Measurements from ENCODE around the gene AIP.

Gene AIP

DNA sequence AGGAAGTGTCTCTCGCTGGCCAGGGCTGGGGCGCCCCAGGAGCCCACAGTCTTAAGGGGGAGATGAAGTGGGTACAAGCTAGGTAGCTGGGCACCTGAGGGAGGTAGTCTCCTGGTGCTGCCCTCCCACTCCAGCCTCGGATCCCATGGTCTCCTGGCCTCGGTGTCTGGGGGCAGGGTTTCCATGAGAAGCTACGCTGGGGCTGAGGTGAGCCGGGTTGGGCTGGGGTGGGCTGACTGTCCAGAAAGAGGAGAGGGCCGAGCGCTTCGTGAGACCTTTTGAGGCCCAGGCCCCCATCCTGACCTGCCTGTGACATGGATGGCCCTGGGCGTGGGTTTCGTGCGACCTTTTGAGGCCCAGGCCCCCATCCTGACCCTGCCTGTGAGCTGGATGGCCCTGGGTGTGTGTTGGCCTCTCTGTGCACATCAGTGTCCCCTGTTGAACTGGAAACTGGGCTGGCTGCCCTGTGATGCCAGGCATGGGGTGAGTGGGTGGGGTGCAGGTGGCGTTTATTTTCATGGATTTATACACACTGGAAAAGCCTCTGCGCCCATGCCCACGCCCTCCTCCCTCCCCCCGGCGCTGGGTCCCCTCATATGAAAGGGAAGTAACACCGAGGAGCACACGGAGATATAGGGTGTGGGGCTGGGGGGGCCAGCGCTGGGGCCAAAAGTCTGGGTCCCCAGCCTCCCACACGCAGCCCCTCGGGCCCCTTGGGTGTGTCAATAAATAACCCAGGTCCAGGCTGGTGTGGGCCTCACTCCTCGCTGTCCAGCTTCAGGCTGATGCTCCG is 8.6 kb downstream of the AIP start:
- H3K9me3 ChIP-seq (ENCODE audit: control insufficient read depth, low read length): no peaks in the 10 kb centered on the region
- no peak for DNase-seq (ENCODE audit: low read depth)
- no peak overlapping the region for H3K4me3 ChIP-seq (ENCODE audit: low read length)
- peaks cover 31% of the 10 kb centered on the region for H3K36me3 ChIP-seq (ENCODE audit: control insufficient read depth, insufficient read depth, low read length, severe bottlenecking)
- H3K27me3 ChIP-seq (replicated peaks; ENCODE audit: control insufficient read depth, insufficient read depth, low read length): no peaks in the 10 kb centered on the region
- no peak overlapping the region for H3K9ac ChIP-seq (ENCODE audit: low read length)
- peaks cover 3% of the 10 kb centered on the region for H3K4me1 ChIP-seq (ENCODE audit: control insufficient read depth, insufficient read depth, low read length)

DNA sequence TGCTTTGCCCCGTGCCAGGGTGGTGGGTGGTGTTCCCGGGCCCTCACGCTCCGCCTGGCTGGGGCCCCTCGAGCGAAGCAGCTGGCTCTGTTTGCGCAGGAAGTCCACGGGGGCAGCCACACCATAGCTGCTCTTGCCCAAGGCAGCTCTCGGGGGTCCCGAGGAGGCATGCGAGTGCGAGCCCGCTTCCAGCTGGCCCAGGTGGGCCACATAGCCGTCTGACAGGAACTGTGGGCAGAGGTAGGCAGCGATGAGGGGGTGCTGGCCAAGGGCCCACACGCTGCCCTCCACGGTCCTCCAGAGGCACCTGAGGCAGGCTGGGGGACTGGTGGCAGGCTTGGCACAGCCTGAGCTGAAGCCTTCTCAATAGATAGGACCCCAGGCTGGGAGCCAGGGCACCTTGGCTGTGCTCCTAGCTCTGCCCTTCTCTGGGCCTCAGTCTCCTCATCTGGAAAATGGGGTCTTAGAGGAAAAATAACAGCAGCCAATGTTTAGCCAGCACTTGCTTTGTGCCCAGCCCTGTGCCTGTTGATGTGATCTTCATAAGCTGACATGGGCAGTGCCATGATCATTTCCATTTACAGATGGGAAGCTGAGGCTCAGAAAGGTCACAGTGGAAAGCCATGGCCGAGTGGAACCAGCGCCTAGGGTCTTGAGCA is 9.4 kb downstream of the AIP start:
- Histone ChIP-seq H3K9ac (ENCODE audit: low read length) (no peak overlapping the region), H3K4me3 (ENCODE audit: low read length) (no peak overlapping the region), H3K27me3 (replicated peaks; ENCODE audit: control insufficient read depth, insufficient read depth, low read length) (no peaks in the 10 kb centered on the region), H3K4me1 (ENCODE audit: control insufficient read depth, insufficient read depth, low read length) (peaks cover 3% of the 10 kb centered on the region), H3K36me3 (ENCODE audit: control insufficient read depth, insufficient read depth, low read length, severe bottlenecking) (peaks cover 31% of the 10 kb centered on the region), H3K9me3 (ENCODE audit: control insufficient read depth, low read length) (no peaks in the 10 kb centered on the region)
- no peak for DNase-seq (ENCODE audit: low read depth)

DNA sequence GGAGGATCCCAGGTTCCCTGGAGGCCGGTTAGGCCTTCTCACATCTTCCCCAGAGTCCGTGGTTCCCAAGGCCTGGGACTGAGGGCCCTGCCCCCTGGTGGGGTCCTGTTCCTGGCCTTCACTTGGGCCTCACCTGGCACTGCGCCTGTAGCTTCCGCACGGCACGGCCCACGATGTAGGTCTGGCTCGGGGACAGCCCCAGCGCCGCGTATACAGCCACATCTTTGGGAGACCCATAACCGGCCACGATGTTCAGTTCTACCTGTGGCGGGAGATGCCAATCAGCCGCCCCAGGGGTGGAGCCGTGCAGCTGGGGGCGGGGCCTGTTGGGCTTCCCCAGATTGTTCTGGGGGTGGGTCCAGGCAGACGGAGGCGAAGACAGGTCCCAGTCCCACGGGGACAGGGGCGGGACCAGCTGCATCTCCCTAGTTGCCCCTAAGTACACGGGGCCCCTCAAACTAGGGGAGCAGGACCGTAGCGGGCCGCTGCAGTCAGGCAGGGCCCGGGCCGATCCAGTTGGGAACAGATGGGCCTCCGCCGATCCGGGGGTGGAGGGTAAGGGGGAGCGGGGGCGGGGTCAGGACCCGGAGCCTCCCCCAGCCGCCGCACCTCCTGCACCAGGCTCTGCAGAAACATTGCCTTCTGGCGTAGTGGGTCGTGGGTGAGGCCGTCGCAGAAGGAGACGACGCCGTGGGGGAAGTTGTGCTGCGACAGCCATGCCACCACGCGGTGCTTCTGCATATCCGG is 10.1 kb downstream of the AIP start:
- DNase-seq (ENCODE audit: low read depth): no peak
- no peak overlapping the region for H3K4me3 ChIP-seq (ENCODE audit: low read length)
- no peaks in the 10 kb centered on the region for H3K27me3 ChIP-seq (replicated peaks; ENCODE audit: control insufficient read depth, insufficient read depth, low read length)
- peaks cover 30% of the 10 kb centered on the region for H3K36me3 ChIP-seq (ENCODE audit: control insufficient read depth, insufficient read depth, low read length, severe bottlenecking)
- no peak overlapping the region for H3K9ac ChIP-seq (ENCODE audit: low read length)
- H3K4me1 ChIP-seq (ENCODE audit: control insufficient read depth, insufficient read depth, low read length): peaks cover 3% of the 10 kb centered on the region
- H3K9me3 ChIP-seq (ENCODE audit: control insufficient read depth, low read length): no peaks in the 10 kb centered on the region

DNA sequence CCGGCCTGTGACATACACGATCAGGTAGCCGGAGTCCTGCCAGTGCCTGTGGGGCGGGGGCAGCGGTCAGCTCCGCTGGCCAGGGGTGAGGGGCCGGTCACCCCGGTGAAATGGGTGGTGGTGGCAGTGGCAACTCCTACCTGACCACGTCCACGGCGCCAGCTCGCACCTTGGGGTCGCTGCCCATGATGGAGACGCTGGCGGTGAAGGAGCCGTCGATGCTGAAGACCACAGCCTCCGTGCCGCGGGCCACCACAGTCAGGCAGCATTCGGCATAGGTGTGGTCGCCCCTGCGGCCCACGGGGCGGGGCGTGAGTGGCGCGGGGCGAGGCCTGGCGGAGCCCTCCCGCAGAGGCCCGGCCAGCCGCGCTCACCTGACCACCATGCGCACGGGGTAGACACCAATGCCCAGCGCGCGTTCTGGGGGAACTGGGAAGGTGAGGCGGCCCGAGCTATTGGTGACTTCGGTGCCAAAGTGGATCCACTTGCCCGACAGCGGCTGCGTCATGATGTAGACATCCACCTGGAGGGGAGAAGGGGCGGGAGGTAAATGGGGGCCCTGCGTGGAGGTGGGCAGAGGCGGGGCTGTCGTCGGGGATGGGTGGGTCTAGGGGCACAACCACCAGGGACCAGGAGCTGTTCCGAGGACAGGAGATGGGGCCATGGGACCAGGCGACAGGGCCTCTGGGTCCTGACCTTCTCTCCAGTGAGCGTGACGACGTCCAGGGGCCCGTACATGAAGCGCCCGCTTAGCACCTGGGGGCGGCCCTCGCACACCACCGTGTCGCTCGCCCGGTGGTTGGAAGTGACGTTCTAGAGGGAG is 10.9 kb downstream of the AIP start:
- peaks cover 27% of the 10 kb centered on the region for H3K36me3 ChIP-seq (ENCODE audit: control insufficient read depth, insufficient read depth, low read length, severe bottlenecking)
- H3K4me1 ChIP-seq (ENCODE audit: control insufficient read depth, insufficient read depth, low read length): peaks cover 3% of the 10 kb centered on the region
- no peaks in the 10 kb centered on the region for H3K9me3 ChIP-seq (ENCODE audit: control insufficient read depth, low read length)
- no peak overlapping the region for H3K4me3 ChIP-seq (ENCODE audit: low read length)
- H3K27me3 ChIP-seq (replicated peaks; ENCODE audit: control insufficient read depth, insufficient read depth, low read length): no peaks in the 10 kb centered on the region
- no peak for DNase-seq (ENCODE audit: low read depth)
- H3K9ac ChIP-seq (ENCODE audit: low read length): no peak overlapping the region

DNA sequence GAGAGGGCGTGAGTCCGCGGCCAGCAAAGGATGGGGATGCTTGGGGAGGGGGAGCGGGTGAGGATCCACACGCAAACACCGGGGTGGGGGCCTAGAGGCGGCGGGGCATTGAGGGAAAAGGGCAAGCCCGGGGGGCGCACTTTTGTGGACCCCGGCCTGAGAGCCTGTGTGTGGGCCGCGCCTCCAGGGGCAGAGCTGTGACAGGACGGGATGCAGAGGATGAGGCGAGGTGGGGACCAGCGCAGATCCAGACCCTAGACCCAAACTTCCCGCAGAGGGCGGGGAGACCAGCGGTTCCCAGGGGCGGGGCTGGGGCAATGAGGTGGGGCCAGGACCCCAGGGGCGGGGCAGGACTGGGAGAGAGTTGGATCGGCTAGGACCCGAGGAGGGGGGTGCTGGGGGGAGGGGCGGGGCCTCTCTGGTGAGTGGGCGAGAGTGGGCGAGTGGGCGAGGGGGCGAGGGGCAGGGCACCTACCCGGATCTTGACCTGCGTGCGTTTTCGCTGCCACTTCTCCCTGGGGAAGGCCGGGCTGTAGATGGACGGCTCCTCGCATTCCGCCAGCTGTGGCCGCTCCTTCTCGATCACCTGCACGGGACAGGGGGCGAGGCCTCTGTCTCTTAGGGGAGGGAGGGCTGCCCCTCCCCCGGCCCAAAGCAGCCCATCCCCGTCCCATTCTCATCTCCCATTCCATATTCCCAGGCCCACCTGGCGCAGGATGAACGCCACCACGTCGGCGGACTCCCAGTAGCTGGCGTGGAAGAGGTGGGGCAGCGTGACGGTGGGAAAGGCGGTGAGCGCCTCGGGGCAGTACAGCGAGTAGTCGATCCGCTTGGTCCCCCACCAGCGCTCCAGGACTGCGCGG is 11.8 kb downstream of the AIP start:
- no peaks in the 10 kb centered on the region for H3K9me3 ChIP-seq (ENCODE audit: control insufficient read depth, low read length)
- H3K27me3 ChIP-seq (replicated peaks; ENCODE audit: control insufficient read depth, insufficient read depth, low read length): no peaks in the 10 kb centered on the region
- H3K36me3 ChIP-seq (ENCODE audit: control insufficient read depth, insufficient read depth, low read length, severe bottlenecking): peaks cover 23% of the 10 kb centered on the region
- no peak overlapping the region for H3K4me3 ChIP-seq (ENCODE audit: low read length)
- DNase-seq (ENCODE audit: low read depth): no peak
- no peak overlapping the region for H3K9ac ChIP-seq (ENCODE audit: low read length)
- H3K4me1 ChIP-seq (ENCODE audit: control insufficient read depth, insufficient read depth, low read length): peaks cover 3% of the 10 kb centered on the region

DNA sequence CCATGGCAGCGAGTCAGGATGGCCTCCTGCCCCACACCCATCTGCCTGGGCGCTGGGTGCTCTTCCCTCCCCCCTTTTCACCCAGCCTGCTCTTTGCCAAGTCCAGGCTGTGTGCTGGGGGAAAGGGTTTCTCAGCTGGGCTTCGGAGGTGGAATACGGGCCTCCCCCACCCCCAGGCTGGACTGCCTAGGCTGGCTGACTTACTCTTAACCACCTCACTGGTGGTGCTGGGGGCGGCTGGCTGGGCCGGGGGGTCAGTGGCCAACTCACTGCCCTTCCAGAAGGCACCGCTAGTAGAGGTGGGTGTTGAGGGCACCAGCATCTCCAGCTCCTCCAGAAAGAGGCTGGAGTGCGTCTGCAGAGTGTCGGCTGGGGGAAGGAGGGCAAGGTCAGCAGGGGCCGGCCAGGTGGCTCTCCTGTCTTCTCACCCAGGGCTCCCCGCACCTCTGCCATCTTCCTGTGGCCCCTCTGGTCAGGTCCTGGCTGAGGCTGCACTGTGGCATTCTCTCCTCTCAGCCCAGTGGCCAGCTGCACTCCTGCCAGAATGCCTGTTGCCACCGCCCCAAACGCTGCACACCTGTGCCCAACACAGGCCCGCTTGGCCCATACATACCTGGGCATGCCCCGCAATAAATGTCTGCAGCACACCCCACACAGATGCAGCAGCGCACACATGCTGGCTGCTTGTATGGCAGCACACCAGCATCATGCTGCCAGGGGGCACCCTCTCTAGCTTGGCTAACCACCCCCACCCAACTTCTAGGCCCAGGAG is 12.6 kb downstream of the AIP start:
- H3K9me3 ChIP-seq (ENCODE audit: control insufficient read depth, low read length): no peaks in the 10 kb centered on the region
- H3K4me3 ChIP-seq (ENCODE audit: low read length): no peak overlapping the region
- no peaks in the 10 kb centered on the region for H3K27me3 ChIP-seq (replicated peaks; ENCODE audit: control insufficient read depth, insufficient read depth, low read length)
- no peak overlapping the region for H3K9ac ChIP-seq (ENCODE audit: low read length)
- peaks cover 18% of the 10 kb centered on the region for H3K36me3 ChIP-seq (ENCODE audit: control insufficient read depth, insufficient read depth, low read length, severe bottlenecking)
- H3K4me1 ChIP-seq (ENCODE audit: control insufficient read depth, insufficient read depth, low read length): peaks cover 2% of the 10 kb centered on the region
- no peak for DNase-seq (ENCODE audit: low read depth)

DNA sequence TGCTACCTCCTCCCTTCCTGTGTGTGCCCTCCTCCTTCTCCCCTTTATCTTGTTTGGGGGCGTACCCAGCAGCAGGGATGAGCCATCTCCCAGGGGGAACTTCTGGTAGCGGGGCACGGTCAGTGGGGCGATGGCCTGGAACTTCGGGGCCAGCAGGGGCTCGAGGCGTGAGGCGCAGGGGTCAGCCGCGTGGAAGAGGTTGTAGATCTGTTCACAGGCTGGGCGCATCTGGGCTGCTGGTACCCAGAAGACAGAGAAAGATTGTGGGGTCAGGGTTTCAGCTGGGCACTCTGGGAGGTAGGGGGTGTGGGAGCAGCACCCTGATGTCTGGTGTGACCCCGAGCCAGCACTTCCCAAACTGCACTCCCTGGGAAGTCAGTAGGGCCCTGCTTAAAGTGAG is 13.3 kb downstream of the AIP start:
- no peaks in the 10 kb centered on the region for H3K9me3 ChIP-seq (ENCODE audit: control insufficient read depth, low read length)
- H3K9ac ChIP-seq (ENCODE audit: low read length): no peak overlapping the region
- DNase-seq (ENCODE audit: low read depth): no peak
- peaks cover 16% of the 10 kb centered on the region for H3K36me3 ChIP-seq (ENCODE audit: control insufficient read depth, insufficient read depth, low read length, severe bottlenecking)
- H3K4me3 ChIP-seq (ENCODE audit: low read length): no peak overlapping the region
- peaks cover 2% of the 10 kb centered on the region for H3K4me1 ChIP-seq (ENCODE audit: control insufficient read depth, insufficient read depth, low read length)
- no peaks in the 10 kb centered on the region for H3K27me3 ChIP-seq (replicated peaks; ENCODE audit: control insufficient read depth, insufficient read depth, low read length)

DNA sequence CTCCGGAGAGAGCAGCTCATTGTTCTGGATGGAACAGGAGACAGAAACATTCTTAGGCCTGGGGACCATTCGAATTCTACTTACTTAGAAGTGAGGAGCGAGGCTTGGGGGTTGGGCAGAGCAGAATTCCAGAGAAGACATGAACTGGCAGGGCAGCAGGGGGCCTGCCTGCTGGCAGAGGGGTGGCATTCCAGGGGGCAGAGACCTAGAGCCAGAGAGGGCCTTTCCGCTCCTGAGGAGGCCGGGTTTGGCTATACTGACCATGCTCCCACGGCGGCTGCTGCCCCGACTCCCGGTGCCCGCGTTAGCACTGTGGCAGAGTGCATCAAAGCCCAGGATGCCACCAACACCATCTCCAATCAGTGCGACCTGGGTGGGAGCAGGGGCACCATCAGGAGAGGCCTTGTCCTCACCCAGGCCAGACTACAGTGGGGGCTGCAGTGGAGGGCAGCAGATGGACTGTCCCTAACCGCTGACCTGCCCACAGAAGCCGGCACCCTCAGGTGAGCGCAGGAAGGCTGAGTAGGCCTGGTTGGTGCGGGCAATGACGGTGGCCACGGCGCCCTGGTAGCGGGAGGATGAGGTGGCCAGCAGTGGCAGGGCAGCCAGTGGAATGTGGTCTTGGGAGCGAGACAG is 14.9 kb downstream of the AIP start:
- no peak for DNase-seq (ENCODE audit: low read depth)
- Histone ChIP-seq H3K4me3 (ENCODE audit: low read length) (no peak overlapping the region), H3K36me3 (ENCODE audit: control insufficient read depth, insufficient read depth, low read length, severe bottlenecking) (peaks cover 11% of the 10 kb centered on the region), H3K27me3 (replicated peaks; ENCODE audit: control insufficient read depth, insufficient read depth, low read length) (no peaks in the 10 kb centered on the region), H3K9ac (ENCODE audit: low read length) (no peak overlapping the region), H3K9me3 (ENCODE audit: control insufficient read depth, low read length) (no peaks in the 10 kb centered on the region), H3K4me1 (ENCODE audit: control insufficient read depth, insufficient read depth, low read length) (peaks cover 3% of the 10 kb centered on the region)

DNA sequence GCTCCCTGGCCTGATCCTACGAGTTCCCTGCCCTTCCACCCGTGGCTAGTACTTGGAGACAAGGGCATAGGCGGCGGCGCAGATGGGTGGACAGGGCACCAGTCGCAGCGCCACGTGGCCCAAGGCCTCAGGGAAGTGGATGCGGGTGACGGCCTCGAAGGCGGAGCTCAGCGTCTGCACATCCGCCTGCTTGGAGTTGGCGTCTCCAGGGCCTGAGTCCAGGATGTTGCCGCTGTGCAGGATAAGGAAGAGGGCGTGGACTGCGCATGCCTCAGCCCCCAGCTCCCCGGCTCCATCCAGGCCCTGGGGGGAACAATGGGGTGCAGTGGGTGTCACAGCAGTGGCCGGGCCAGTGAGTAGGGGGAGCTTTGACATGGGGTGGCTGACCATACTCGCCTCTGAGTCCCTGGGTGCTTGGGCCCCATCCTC is 15.7 kb downstream of the AIP start:
- no peak overlapping the region for H3K9ac ChIP-seq (ENCODE audit: low read length)
- DNase-seq (ENCODE audit: low read depth): no peak
- no peaks in the 10 kb centered on the region for H3K27me3 ChIP-seq (replicated peaks; ENCODE audit: control insufficient read depth, insufficient read depth, low read length)
- H3K4me3 ChIP-seq (ENCODE audit: low read length): no peak overlapping the region
- peaks cover 7% of the 10 kb centered on the region for H3K36me3 ChIP-seq (ENCODE audit: control insufficient read depth, insufficient read depth, low read length, severe bottlenecking)
- H3K9me3 ChIP-seq (ENCODE audit: control insufficient read depth, low read length): no peaks in the 10 kb centered on the region
- peaks cover 3% of the 10 kb centered on the region for H3K4me1 ChIP-seq (ENCODE audit: control insufficient read depth, insufficient read depth, low read length)
